Right lobe of liver (tissue), 6 donors: ENCODE results near the gene ACIN1. TPM values are rescaled to one million over a fixed set of nuclear protein-coding genes. Genes with fewer than 3 reads are reported as not detected.

Experiments used
- ATAC-seq, 4 donors: fragments of 200-7000 bp; cut with Tn5 transposase; one replicate each; pipeline ENCODE4 v1.9.1; 2020; ENCODE audit warnings: mild to moderate bottlenecking in 4 of 4, moderate library complexity in 4 of 4
- DNase-seq, 3 donors: peaks; one replicate each; pipeline ENCODE4 v3.0.0-alpha.2; 2020
- H3K27ac ChIP-seq, 3 donors: fragments of 200-600 bp; one replicate each; pipeline ENCODE4 v1.8.0; 2022
- H3K27me3 ChIP-seq, 2 donors: fragments of 200-600 bp; one replicate each; pipeline ENCODE4 v1.8.0; 2022
- H3K36me3 ChIP-seq, 4 donors: fragments of 200-600 bp; sonication (generic) in 1 of 4; one replicate each; pipeline versions ENCODE4 v1.5.1 to v1.8.0; 2017 to 2022; ENCODE audit warnings: control low read depth in 1 of 4
- H3K4me1 ChIP-seq, 4 donors: fragments of 200-600 bp; sonication (generic) in 1 of 4; one replicate each; pipeline versions ENCODE4 v1.5.1 to v1.8.0; 2017 to 2022; ENCODE audit warnings: control low read depth in 1 of 4
- H3K4me3 ChIP-seq, 3 donors: fragments of 200-600 bp; one replicate each; pipeline ENCODE4 v1.8.0; 2022
- H3K9me3 ChIP-seq, 4 donors: fragments of 200-600 bp; sonication (generic) in 1 of 4; one replicate each; pipeline versions ENCODE4 v1.5.1 to v1.8.0; 2017 to 2022; ENCODE audit warnings: control low read depth in 1 of 4
- CTCF ChIP-seq, 4 donors: fragments of 200-600 bp in 3 of 4; fragments of 450-650 bp in 1 of 4; IDR thresholded peaks; one replicate each; pipeline versions ENCODE4 v1.5.1 to v1.8.0; 2016 to 2022; ENCODE audit warnings: antibody characterized with exemption in 4 of 4, mild to moderate bottlenecking in 2 of 4
- POLR2A ChIP-seq: fragments of 450-650 bp; IDR thresholded peaks from one replicate; pipeline ENCODE4 v1.6.1; 2017; ENCODE audit warnings: antibody characterized with exemption, mild to moderate bottlenecking
- WGBS: methylation state at CpG from one replicate; pipeline ENCODE4 v1.1.6; 2018; ENCODE audit warnings: low coverage, low lambda C conversion rate; ENCODE audit not compliant: insufficient coverage; ENCODE audit errors: missing lambda C conversion rate; 5-methylcytosine and 5-hydroxymethylcytosine counted together
- intact Hi-C, 2 donors: fragments of 100-400 bp; cut with DNase I; formaldehyde crosslinking; loops; one replicate each; pipeline versions ENCODE4 v1.11.2 to v1.14.1; 2022
- total RNA-seq, 6 experiments: library from RNA; depleted of rRNA in 2 of 6; stranded (reverse); fragments of >200 nt in 2 of 6; fragmentation: NEBNext Ultra II Directional in 3 of 6; extraction: Animal tissue kit (Norgen Biotek cat#: 25700) in 3 of 6; gene quantifications; one replicate each; pipeline versions ENCODE4 v1.1.0 to v1.2.4, GENCODE V29; 2016 to 2023
- donor health status: DM: no; HTN: yes; CAD: no.
- donor health status: DM: no; HTN: no; CAD: no.
- donor health status: DM: no; HTN: no; CAD: no.
- donor health status: DM: no; HTN: yes; CAD: no.
- donor health status: DM: no; HTN: yes; CAD: no.

Gene ACIN1
- total RNA-seq, 6 experiments from 2014 or later = 40.5 to 66.1 (median 52.9) TPM

GRCh38 chr14:23105348-23105824 lies 10.4 kb upstream of the ACIN1 start:
- intact Hi-C loops = no loop called here
- Histone ChIP-seq H3K27me3 (no peaks in the 10 kb centered on the region), H3K4me3 (no peak overlapping the region), H3K4me1 (no peaks in the 10 kb centered on the region), H3K36me3 (no peaks in the 10 kb centered on the region), H3K27ac (no peak overlapping the region), H3K9me3 (no peaks in the 10 kb centered on the region)
- TF ChIP-seq POLR2A (no peak), CTCF (IDR thresholded peaks at IDR 0.05) (no peak)
- ATAC-seq (no peak), DNase-seq (no peak)
- 92% methylated on average over 2 of the region's 4 CpGs for WGBS

- peaks cover 0 to under 1% (median 0%) of the 10 kb centered on the region in 4 donors for H3K4me1 ChIP-seq
- TF ChIP-seq POLR2A (no peak), CTCF (IDR thresholded peaks at IDR 0.05) (no peak)
- no peaks in the 10 kb centered on the region for H3K27me3 ChIP-seq
- no peak within 1 kb of the TSS for H3K4me3 ChIP-seq
- DNase-seq (no peak), ATAC-seq (no peak)
- WGBS = 59% methylated on average over 9 of the region's 11 CpGs
- H3K27ac ChIP-seq = no peak within 1 kb of the TSS
- no peaks in the 10 kb centered on the region for H3K36me3 ChIP-seq
- H3K9me3 ChIP-seq = no peaks in the 10 kb centered on the region
- intact Hi-C loops = no loop called here
These were observed 9.8 kb upstream of the ACIN1 start, which contains the start of gene CIROP for GRCh38 chr14:23104591-23105347. CIROP (minus strand) TSS chr14:23104989; CDS start chr14:23104920, 69 bp downstream.

GRCh38 chr14:23104070-23104590 lies 9.2 kb upstream of the ACIN1 start:
- Histone ChIP-seq H3K4me3 (no peak overlapping the region), H3K4me1 (peaks cover 0 to 7% (median 0%) of the 10 kb centered on the region in 4 donors), H3K27ac (no peak overlapping the region), H3K27me3 (no peaks in the 10 kb centered on the region), H3K9me3 (no peaks in the 10 kb centered on the region), H3K36me3 (no peaks in the 10 kb centered on the region)
- 68% methylated on average over 2 of the region's 6 CpGs for WGBS
- intact Hi-C loops = no loop called here
- no peak for DNase-seq
- ATAC-seq = no peak
- no peak for TF ChIP-seq CTCF (IDR thresholded peaks at IDR 0.05)
- no peak for TF ChIP-seq POLR2A

- H3K4me1 ChIP-seq = peaks cover 0 to 11% (median 0%) of the 10 kb centered on the region in 4 donors
- WGBS = 76% methylated on average over 4 of the region's 4 CpGs
- H3K4me3 ChIP-seq = no peak overlapping the region
- no peak for DNase-seq
- H3K9me3 ChIP-seq = no peaks in the 10 kb centered on the region
- TF ChIP-seq CTCF (IDR thresholded peaks at IDR 0.05) (no peak), POLR2A (no peak)
- no peaks in the 10 kb centered on the region for H3K27me3 ChIP-seq
- ATAC-seq = no peak
- no peaks in the 10 kb centered on the region for H3K36me3 ChIP-seq
- intact Hi-C loops = no loop called here
- H3K27ac ChIP-seq = no peak overlapping the region
These were observed 8.6 kb upstream of the ACIN1 start for GRCh38 chr14:23103581-23103980.
